Measurements from ENCODE around the gene SERPINB8.

The SERPINB8 gene

DNA sequence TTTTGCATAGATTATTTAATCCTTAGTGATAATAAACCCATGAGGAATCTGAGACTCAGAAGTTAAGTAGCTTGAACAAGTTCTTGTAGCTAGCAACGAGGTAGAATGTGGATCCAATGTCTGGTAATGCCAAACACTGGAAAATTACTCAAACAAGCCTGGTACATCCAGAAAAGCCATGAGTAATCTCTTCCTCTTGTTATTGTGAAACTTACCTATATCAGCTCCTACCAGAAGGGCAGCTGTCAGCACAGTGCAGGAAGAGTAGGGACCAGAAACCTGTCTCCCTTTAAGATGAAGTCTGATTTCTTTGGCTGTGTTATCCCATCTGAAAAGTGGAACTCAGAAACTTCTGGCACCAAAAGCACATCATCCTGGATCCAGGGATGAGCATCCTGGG, 7.7 kb upstream of the SERPINB8 start:
- H3K4me3 ChIP-seq (ENCODE audit: low read length): no peak overlapping the region
- no peak for DNase-seq (ENCODE audit: low read depth, low spot score)

DNA sequence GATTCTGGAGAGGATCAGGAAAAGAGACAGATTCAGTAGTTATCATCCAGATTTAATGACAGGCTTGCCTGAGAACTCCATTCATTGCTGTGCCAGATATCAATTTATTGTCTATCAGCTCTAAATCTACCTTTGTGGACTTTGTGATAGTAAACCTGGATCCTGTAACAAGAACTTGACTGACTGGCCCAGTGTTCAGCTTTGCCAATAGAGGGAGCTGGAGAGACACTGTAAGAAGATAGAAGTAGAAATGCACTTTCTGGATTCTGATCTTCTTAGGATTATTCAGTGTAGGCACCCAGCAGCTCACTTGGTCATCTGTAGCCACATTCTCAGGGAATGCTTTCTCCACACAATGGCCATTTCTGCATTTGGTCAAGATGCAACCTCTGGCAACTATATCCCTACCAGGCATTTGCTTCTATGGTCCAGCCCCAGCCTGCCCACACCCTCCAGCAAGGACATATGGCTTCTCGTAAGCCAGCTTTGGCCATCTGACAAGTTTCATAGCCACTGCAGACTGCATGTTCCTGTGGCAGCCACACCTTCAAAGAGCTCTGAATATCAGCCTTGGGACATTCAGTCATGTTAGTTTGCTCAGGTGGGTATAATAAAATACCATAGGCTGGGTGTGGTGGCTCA, 6.1 kb upstream of the SERPINB8 start:
- H3K4me3 ChIP-seq (ENCODE audit: low read length): no peak overlapping the region
- peak; percentile 72 for DNase-seq (ENCODE audit: low read depth, low spot score)

GRCh38 chr18:63964908-63965307, 5.0 kb upstream of the SERPINB8 start:
- DNase-seq (ENCODE audit: low read depth, low spot score): no peak
- H3K4me3 ChIP-seq (ENCODE audit: low read length): no peak overlapping the region

GRCh38 chr18:63965716-63966330, 4.1 kb upstream of the SERPINB8 start:
- H3K4me3 ChIP-seq (ENCODE audit: low read length): no peak overlapping the region
- no peak for DNase-seq (ENCODE audit: low read depth, low spot score)

DNA sequence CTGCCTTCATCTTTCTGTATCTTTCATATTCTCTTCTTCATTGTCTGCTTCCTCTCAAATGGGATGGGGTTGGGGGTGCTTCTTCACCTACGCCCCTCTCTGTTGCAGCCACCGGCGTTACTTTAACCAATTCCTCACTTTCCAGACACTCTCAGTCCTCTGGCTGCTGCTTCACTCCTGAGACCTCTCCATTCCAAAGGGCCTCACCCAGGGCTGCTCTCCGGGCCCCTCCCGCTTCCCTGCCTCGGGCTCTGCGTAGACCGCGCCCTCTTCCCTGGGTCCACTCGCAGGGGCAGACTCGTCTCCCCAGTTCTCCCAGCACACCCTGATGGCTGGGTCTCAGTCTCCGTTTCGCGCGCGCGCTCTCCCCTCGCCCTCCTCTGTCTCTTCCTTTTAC, 926 bp downstream of the SERPINB8 start:
- DNase-seq (ENCODE audit: low read depth, low spot score): no peak

DNA sequence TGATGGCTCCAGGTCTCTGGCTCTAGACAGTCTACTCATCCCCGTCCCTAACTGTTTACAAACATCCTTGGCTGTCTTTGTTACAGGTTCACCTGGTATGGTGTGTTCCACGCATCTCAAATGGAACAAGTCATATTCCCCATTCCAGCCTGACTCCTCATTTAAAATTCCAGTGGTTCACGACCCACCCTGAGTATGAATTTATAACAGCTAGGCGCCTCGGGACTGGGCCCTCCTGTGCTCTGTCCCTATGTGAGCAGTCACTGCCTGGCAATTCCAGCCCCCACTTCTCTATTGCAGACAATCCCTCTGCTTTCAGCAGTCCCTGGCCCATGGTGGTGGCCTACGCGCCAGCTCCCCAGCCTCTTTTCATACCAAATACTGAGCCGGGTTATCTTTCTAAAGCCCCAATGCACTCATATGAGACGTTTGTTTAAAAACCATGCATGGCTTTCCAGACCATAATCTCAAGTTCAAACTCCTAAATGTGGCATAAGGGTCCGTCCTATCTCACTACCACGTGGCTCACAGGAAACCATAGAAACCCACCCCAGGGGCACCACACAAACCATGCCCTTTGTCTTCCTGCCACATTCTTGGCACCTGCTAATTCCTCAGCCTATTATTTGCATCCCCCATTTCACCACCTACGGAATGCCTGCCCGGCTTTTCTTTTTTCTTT, 1.6 kb downstream of the SERPINB8 start:
- DNase-seq (ENCODE audit: low read depth, low spot score): peak; percentile 93
- H3K4me3 ChIP-seq (ENCODE audit: low read length): peak overlapping the region; percentile 78

More for the DNA sequence above, 926 bp downstream of the SERPINB8 start:
- H3K4me3 ChIP-seq (ENCODE audit: low read length): peak overlapping the region; percentile 78

DNA sequence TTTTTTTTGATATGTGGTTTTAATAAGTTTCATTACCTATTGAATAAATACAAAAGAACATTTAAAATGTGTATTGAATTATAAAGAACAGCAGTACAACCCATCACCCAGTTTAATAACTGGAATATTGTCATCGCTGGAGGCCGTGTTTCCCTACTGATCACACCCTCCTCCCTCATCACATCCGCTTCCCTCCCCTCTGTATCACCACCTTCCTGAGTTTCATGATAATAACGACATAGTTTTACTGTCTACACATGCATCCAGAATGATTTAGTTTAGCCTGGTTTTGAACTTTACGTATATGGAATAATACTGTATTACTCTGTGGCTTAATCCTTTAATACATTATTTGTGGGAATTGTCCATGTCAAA, 2.1 kb downstream of the SERPINB8 start:
- DNase-seq (ENCODE audit: low read depth, low spot score): peak; percentile 61
- peak overlapping the region; percentile 78; the same call in 1 of the 2 replicates for H3K4me3 ChIP-seq (ENCODE audit: low read length)

GRCh38 chr18:63974991-63975390, 5.1 kb downstream of the SERPINB8 start:
- peak; percentile 54 for DNase-seq (ENCODE audit: low read depth, low spot score)
- no peak overlapping the region for H3K4me3 ChIP-seq (ENCODE audit: low read length)

- H3K4me3 ChIP-seq (ENCODE audit: low read length): no peak overlapping the region
- no peak for DNase-seq (ENCODE audit: low read depth, low spot score)
These were observed 5.7 kb downstream of the SERPINB8 start for GRCh38 chr18:63975628-63976027.

DNA sequence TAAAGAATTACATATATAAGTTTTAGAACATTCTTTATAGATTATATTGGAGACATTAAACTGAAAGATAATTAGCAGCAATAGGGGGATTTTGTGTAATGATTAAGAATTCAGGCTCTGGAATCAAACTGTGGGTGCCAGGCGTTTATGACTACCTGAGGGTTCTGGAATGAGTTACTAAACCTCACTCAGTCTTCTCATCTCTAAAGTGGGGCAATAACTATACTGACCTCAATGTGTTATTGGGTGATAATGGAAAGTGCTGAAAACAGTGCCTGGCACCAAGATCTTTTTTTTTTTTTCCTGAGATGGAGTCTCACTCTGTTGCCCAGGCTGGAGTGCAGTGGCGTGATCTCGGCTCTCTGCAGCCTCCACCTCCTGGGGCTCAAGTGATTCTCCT, 7.2 kb downstream of the SERPINB8 start:
- no peak for DNase-seq (ENCODE audit: low read depth, low spot score)
- no peak overlapping the region for H3K4me3 ChIP-seq (ENCODE audit: low read length)

DNA sequence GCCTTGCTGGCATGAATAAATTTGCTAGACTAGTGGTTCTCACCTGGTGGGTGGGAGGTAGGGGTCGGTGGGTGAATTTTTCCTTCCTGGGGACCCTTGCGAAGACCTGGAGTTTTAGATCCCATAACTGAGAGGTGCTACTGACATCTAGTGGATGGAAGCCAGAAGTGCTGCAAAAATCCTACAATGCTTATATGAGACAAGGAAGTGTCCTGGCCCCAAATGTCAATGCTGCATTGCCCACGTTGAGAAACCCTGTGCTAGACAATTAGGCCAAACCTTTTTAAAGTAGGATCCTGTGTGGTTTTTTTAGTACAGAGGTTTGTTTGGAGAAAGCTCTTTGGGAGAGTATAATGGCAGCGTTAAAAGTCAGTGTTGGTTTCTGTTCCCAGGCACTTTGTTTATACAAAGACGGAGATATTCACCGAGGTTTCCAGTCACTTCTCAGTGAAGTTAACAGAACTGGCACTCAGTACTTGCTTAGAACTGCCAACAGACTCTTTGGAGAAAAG, 9.6 kb downstream of the SERPINB8 start:
- DNase-seq (ENCODE audit: low read depth, low spot score): peak; percentile 78
- peak overlapping the region; percentile 25 for H3K4me3 ChIP-seq (ENCODE audit: low read length)

DNA sequence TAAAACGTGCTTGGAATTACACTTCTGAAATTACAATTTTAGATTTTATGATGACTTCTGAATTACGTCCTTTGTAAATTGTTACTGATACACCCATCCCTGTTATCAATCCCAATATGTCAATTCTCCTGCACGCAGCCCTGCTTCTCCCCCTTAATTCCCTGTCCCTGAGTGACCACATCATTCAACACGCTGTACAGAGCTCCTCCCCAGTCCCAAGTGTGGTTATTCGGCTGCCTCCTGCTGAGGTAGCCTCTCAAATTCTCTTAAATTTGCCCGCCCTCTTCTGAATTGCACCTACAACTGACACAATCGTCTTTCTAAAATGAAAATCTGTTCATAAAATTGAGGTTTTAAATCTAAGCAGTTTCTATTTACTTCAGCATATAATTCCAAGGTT, 10.1 kb downstream of the SERPINB8 start:
- no peak for DNase-seq (ENCODE audit: low read depth, low spot score)
- H3K4me3 ChIP-seq (ENCODE audit: low read length): no peak overlapping the region

DNA sequence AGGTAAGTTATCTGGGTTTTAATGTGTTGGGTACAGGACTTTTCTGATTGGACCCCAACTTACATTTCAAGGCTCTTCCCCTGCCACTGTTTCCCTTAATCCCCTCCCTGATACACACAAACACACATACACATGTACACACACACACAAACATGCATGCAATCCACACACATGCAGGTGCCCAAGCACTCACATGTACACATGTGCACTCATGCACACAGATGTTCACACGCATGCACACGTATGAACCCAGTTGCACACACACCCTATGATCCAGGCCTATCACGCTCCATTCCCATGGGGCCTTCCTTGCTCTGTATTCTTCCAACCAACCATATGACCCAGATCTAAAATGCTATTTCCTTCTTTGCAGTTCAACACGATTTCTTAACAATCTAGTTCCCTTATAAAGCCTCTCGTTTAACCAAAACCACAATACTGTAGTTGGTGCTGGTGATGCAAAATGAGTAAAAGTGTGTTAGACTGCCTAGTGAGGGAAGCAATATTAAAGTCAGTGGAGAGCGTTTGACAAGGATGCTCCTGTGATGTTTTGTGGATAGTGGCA, 11.1 kb downstream of the SERPINB8 start:
- H3K4me3 ChIP-seq (ENCODE audit: low read length): no peak overlapping the region; the same call in 1 of the 2 replicates
- DNase-seq (ENCODE audit: low read depth, low spot score): peak; percentile 65

GRCh38 chr18:63981719-63982118, 11.8 kb downstream of the SERPINB8 start:
- no peak for DNase-seq (ENCODE audit: low read depth, low spot score)
- no peak overlapping the region for H3K4me3 ChIP-seq (ENCODE audit: low read length)

GRCh38 chr18:63982361-63982760, 12.5 kb downstream of the SERPINB8 start:
- no peak for DNase-seq (ENCODE audit: low read depth, low spot score)

GRCh38 chr18:63986885-63987284, 17.0 kb downstream of the SERPINB8 start:
- H3K4me3 ChIP-seq (ENCODE audit: low read length): no peak overlapping the region
- no peak for DNase-seq (ENCODE audit: low read depth, low spot score)

More at GRCh38 chr18:63982361-63982760, 12.5 kb downstream of the SERPINB8 start:
- H3K4me3 ChIP-seq (ENCODE audit: low read length): no peak overlapping the region

- no peak overlapping the region for H3K4me3 ChIP-seq (ENCODE audit: low read length)
- no peak for DNase-seq (ENCODE audit: low read depth, low spot score)
These were observed 17.9 kb downstream of the SERPINB8 start for GRCh38 chr18:63987743-63988142.

DNA sequence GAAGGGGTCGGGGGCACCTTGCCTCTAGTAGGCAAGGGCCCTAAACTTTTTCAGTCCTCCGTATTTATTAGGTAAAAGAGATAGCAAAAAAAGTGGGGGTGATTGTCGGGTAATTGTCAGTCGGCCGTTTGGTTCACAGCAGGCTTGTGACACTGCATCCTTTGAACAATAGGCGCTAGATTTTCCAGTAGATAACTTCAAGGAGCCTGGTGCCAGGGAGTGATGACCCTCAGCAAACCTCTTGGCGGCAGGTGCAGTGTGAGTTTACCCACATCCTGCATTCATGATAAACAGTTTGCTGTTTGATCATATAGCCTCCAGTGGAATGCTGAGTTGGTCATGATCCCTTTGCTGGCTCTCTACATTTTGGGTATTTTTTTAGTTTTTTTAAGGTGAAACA, 22.9 kb downstream of the SERPINB8 start:
- H3K4me3 ChIP-seq (ENCODE audit: low read length): no peak overlapping the region
- DNase-seq (ENCODE audit: low read depth, low spot score): peak; percentile 95

DNA sequence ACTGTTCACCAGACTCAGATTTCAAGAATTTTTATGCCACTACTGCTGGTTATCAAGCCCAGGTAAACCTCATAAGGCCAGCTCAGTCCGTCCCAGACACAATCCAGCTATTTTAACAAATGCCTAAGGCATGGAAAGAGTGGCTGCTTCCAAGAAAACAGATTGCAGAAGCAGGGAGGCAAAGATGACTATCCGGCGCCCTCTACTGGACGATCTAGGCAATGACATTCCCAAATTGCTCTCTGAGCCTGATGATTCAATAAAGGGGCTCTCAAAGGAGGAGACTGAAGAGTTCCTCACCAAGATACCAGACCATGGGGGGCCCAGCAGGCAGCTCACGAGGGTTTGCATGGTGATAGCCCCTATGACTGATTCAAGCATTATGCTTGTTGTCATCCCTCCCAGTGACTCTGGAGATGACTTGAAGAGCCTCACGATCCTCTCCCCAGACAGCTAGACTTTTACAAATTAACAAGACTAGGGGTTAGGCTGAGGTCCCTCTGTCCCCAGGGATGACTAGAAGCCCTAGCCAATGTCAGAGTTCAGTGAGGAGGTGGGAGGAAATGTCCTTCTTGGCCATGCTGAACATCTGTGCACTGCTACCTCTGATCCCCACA, 25.0 kb downstream of the SERPINB8 start:
- peak; percentile 62 for DNase-seq (ENCODE audit: low read depth, low spot score)
- H3K4me3 ChIP-seq (ENCODE audit: low read length): no peak overlapping the region

GRCh38 chr18:63997041-63997440, 27.2 kb downstream of the SERPINB8 start:
- DNase-seq (ENCODE audit: low read depth, low spot score): no peak
- no peak overlapping the region for H3K4me3 ChIP-seq (ENCODE audit: low read length)
